NK-92 treated with Interleukin-12 subunit alpha and Interleukin-12 subunit beta, amount 100 ng/mL, for 24 hours (cell line): ENCODE measurements around the gene ADK.
"Not testable (repeated sequence)": the region's sequence is repeated elsewhere in the genome, so short reads cannot be mapped to it uniquely, and the experiment has no call there.

Experiments
- DNase-seq: peaks from one replicate; lab custom pipeline; 2025; lab: John Stamatoyannopoulos, UW

Gene ADK

DNA sequence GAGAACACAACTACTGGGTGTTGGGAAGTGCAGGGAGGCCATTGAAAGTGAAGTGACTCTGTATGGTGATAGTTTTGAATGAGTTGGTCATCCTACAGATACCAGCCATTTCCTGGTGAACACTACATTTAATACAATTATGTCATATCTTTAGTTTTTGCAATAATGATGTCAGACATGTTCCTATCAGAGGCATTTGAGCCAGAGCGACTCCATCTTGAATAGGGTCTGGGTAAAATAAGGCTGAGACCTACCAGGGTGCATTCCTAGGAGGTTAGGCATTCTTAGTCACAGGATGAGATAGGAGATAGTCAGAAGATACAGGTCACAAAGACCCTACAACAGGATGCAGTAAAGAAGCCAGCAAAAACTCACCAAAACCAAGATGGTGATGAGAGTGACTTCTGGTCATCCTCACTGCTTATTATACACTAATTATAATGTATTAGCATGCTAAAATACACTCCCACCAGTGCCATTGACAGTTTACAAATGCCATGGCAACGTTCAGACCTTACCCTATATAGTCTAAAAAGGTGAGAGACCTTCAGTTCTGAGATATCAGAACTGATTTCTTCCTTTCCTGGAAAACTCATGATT, 28.2 kb downstream of the ADK start:
- no peak for DNase-seq

- DNase-seq, result no peak
Measured at GRCh38 chr10:74186678-74187077, 35.7 kb downstream of the ADK start.

GRCh38 chr10:74187237-74187636, 36.2 kb downstream of the ADK start:
- DNase-seq, result no peak

- DNase-seq, result not testable (repeated sequence)
Measured at GRCh38 chr10:74188617-74189016, 37.6 kb downstream of the ADK start.

DNA sequence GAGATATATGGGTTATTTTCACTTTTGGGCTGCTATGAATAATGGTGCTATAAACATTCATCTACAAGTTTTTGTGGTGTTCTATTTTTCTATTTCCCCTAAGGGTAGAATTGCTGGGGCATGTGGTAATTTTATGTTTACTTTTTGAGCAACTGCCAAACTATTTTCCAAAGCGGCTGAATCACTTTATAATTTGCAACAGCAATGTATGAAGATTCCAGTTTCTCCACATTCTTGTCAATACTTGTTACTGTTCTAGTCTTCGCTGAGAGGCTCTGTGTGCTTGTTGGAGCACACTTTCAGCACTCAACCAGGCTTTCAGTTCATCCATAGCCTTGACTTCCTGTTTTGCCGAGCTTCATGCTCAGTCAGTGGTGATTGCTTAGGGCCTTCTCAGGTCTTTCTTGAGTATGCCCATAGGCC, 39.0 kb downstream of the ADK start:
- DNase-seq, result no peak

DNA sequence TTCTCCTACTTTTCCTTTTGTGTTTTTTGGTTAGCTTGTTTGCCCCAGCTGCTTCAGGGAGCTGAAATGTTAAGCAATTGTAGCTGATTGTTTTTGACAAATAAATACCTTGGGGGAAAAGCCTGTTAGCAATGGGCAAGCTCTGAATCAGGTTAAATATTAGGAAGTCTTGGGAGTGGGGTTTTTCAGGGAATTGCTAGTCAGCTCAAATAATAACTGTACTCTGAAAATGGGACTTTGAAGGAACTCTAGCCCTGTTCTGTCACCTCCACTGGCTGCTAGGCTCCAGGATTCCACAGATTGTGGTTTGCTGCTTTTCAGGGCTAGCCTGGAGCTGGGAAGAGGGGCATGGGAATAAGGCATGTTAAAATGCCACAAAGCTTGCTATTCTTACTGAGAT, 39.5 kb downstream of the ADK start:
- DNase-seq, result no peak

DNA sequence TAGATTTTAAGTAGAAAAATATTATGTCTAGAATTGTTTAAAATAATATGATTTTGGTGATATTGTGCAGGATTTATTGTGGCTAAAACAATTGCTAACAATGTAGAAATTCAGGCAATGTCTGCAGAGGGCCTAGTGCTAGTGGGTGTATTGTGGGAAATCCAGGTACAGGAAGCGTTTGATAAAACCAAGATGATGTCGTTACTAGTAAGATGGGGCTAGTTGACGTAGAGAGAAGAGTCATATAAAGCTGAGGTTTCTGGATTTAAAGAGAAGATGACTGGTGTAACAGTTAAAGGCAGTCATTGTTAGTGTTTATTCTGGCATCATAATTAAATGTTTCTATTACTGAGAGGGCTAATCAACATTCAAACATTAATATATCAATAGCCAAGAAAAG, 43.5 kb downstream of the ADK start:
- no peak for DNase-seq

DNA sequence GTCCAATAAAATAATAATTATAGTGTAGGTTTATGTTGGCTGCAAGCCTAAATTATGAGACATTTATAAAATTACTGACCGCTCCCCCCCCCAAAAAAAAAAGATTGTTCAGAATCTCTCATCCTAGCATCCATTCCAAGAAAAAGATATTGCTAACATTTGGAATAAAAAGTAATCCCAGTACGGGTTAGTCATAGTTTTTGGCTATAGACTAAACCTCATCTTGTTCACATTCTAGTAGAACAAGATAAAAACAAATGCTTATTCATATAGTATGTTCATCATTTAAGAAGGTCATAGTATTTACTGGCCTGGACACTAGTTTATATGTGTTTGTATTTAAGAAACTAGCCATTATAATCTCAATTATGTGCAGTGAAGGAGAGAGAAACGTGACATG, 44.0 kb downstream of the ADK start:
- no peak for DNase-seq

DNA sequence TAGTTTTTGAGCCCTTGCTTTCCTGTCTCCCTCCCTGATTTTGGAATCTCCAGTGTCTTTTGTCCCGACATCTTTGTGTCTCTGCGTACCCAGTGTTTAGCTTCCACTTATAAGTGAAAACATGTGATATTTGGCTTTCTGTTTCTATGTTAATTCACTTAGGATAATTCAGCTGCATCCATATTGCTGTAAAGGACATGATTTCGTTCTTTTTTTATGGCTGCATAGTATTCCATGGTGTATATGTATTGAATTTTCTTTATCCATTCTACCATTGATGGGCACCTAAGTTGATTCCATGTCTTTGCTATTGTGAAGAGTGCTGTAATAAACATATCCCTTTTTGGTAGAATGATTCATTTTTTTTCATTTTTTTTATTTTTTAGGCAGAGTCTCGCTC, 48.3 kb downstream of the ADK start:
- no peak for DNase-seq

DNA sequence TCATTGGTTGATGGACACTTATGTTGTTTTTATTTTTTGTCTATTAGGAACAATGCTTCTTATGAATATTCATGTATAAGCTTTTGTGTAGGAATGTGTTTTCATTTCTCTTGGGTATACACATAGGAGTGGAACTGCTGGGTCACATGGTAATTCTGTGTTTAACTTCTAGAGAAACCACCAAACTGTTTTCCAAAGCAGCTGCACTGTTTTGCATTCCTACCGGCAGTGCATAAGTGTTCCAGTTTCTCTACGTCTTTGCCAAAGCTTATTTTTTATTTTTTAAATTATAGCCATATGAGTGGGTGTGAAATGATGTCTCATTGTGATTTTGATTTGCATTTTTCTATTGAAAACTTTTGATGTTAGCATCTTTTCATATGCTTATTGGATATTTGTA, 51.3 kb downstream of the ADK start:
- DNase-seq, result no peak

- DNase-seq, result no peak
Measured at GRCh38 chr10:74206746-74207145, 55.7 kb downstream of the ADK start.

DNA sequence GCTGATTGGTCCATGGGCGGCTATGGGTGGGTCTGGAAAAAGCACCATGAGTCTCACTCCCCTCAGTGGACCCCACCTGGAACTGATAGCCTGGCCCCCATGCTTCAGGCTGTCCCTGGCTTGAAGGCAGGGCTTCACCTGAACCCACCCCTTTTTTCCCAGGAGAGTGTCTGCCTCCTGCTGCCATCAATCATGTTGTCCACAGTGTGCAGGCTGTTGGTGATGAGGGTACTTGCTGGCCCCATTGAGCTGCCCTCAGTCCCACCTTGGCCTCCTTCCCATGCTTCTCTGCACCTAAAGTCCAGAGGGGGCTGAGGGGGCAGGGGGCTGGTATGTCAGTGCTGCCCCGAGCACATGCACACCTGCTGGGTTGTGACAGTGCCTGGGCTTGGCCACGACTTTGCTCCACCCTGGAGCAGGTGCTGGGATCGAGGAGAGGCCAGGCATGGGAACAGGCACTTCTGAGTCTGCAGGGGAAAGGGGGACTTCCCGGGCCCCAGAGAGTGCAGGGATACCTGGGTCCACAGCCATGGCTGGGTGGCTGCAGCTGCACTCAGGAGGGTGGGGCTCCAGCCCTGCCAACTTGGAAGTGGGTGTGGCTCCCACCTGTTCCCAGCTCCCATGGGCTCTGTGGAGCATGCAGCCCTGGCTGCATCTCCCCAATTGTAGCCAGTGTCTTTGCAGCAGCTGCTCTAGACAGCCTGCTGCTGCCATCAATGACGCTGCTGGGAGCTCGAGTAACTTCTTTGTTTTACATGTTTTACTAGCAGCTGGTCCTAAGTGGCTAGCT, 56.9 kb downstream of the ADK start:
- no peak for DNase-seq

DNA sequence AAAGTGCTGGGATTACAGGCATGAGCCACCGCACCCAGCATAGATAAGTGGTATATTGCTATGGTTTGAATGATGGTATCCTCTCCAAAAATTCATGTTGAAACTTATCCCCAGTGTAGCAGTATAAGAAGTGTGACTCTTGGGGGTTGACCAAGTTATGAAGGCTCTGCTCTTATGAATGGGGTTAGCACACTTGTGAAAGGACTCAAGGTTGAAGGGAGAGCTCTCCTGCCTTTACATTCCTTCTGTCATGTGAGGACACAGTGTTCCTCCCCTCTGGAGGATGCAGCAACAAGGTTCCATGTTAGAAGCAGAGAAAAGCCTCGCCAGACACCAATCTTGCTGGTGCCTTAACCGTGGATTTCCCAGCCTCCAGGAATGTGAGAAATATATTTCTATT, 58.0 kb downstream of the ADK start:
- no peak for DNase-seq

DNA sequence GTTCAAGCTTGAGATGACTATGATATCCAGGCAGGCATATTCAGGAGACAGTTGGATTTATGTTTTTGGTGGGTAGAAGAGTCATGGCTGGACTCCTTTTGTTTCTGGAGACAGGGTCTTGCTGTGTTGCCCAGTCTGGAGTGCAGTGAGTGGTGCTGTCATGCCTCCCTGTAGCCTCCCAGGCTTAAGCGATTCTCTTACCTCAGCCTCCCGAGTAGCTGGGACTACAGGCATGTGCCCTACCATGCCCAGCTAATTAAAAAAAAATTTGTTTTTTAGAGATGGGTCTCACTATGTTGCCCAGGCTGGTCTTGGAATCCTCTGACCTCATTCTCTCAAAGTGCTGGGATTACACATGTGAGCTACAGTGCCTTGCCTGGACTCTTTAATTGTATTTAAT, 62.0 kb downstream of the ADK start:
- no peak for DNase-seq

DNA sequence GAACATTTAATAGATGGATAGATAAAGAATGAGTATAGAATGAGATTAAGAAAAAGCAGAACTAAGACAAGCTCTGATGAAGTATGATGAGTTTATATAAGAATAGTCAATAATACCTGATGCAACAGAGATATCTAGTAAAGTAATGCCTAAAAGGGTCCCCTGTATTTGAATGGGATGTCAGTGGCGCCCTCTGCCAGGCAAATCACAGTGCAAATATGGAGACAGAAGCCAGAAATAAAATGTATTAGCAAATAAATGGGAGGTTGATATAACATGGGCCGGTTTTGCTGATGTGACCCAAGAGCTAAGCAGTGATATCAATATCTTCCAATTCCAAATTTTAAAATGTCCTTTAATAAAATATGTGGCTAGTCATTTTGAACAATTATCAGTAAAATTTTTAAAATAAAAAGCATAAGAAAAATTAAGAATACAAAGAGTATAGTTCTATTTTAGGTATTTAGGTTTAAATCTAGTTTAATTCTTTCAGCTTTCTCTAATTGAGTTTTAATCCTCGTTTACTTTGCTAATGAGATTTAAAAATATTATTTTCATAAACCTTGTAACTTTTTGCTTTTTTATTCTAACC, 62.6 kb downstream of the ADK start:
- peak; percentile 5 for DNase-seq

- DNase-seq, result not testable (repeated sequence)
Measured at GRCh38 chr10:74217110-74217509, 66.1 kb downstream of the ADK start.

DNA sequence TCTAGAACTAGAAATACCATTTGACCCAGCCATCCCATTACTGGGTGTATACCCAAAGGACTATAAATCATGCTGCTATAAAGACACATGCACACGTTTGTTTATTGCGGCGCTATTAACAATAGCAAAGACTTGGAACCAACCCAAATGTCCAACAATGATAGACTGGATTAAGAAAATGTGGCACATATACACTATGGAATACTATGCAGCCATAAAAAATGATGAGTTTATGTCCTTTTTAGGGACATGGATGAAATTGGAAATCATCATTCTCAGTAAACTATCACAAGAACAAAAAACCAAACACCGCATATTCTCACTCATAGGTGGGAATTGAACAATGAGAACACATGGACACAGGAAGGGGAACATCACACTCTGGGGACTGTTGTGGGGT, 71.4 kb downstream of the ADK start:
- not testable (repeated sequence) for DNase-seq

GRCh38 chr10:74223755-74224529, 72.9 kb downstream of the ADK start:
- DNase-seq, result no peak

- no peak for DNase-seq
Measured at GRCh38 chr10:74227697-74228424, 76.8 kb downstream of the ADK start.

DNA sequence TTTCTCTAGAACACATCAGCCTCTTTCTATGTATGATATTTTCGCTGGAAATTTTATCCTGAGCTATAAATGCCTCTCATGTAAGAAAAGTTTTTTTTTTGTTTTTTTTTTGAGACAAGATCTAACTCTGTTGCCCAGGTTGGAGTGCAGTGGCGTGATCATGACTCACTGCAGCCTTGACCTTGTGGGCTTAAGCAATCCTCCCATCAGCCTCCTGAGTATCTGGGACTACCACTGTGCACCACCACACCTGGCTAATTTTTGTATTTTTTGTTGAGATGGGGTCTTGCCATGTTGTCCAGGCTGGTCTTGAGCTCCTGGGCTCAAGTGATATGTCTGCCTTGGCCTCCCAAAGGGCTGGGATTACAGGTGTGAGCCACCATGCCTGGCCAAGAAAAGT, 80.4 kb downstream of the ADK start:
- DNase-seq, result peak; percentile 24

- DNase-seq, result no peak
Measured at GRCh38 chr10:74233281-74233680, 82.3 kb downstream of the ADK start.

- no peak for DNase-seq
Measured at GRCh38 chr10:74234569-74234968, 83.5 kb downstream of the ADK start.
